Peyer's patch (tissue), 4 donors: Measurements from ENCODE around the gene HMX1.

Source experiments
- CTCF ChIP-seq, 6 experiments: fragments of 450-650 bp in 4 of 6; fragments of 200-600 bp in 2 of 6; sonication (generic) in 1 of 6; IDR thresholded peaks; one replicate each; pipeline ENCODE4 v1.5.1; 2017 to 2019; ENCODE audit warnings: antibody characterized with exemption in 6 of 6, mild to moderate bottlenecking in 3 of 6, moderate library complexity in 1 of 6
- POLR2A ChIP-seq, 2 donors: fragments of 450-650 bp; IDR thresholded peaks; one replicate each; pipeline ENCODE4 v1.5.1; 2017; ENCODE audit warnings: antibody characterized with exemption in 2 of 2, mild to moderate bottlenecking in 2 of 2, moderate library complexity in 2 of 2

GRCh38 chr4:8901335-8901734 lies 29.7 kb upstream of the HMX1 start:
- no peak for TF ChIP-seq CTCF (IDR thresholded peaks at IDR 0.05)
- no peak for TF ChIP-seq POLR2A (IDR thresholded peaks at IDR 0.05)
